ENCODE results near the gene B3GNT4. TPM values are rescaled to one million over a fixed set of nuclear protein-coding genes. Genes with fewer than 3 reads are reported as not detected.
A peak's percentile ranks its signal among the peaks of the same experiment; 100 is the strongest.

Gene B3GNT4
- total RNA-seq, 1 donor from 2014 or later = 0.51 TPM

GRCh38 chr12:122184517-122184916 lies 19.0 kb upstream of the B3GNT4 start:
- Mint-ChIP-seq H3K4me1 (peaks cover 3% of the 10 kb centered on the region), H3K4me3 (peak overlapping the region; percentile 70), H3K27ac (no peak overlapping the region), H3K9me3 (no peaks in the 10 kb centered on the region), H3K27me3 (ENCODE audit: low read depth) (no peaks in the 10 kb centered on the region), H3K36me3 (no peaks in the 10 kb centered on the region)
- TF ChIP-seq CTCF (IDR thresholded peaks at IDR 0.05; ENCODE audit: unreplicated experiment) = no peak
- DNase-seq (ENCODE audit: low spot score in 2 of 2, unreplicated experiment in 2 of 2) = no peak

GRCh38 chr12:122185079-122185478 lies 18.4 kb upstream of the B3GNT4 start:
- Mint-ChIP-seq H3K4me3 (no peak overlapping the region), H3K27ac (no peak overlapping the region), H3K36me3 (no peaks in the 10 kb centered on the region), H3K9me3 (no peaks in the 10 kb centered on the region), H3K4me1 (peaks cover 3% of the 10 kb centered on the region), H3K27me3 (ENCODE audit: low read depth) (no peaks in the 10 kb centered on the region)
- DNase-seq (ENCODE audit: low spot score in 2 of 2, unreplicated experiment in 2 of 2) = no peak
- no peak for TF ChIP-seq CTCF (IDR thresholded peaks at IDR 0.05; ENCODE audit: unreplicated experiment)

- no peak overlapping the region for H3K27ac Mint-ChIP-seq
- H3K27me3 Mint-ChIP-seq (ENCODE audit: low read depth) = no peaks in the 10 kb centered on the region
- H3K4me3 Mint-ChIP-seq = no peak overlapping the region
- peaks cover 3% of the 10 kb centered on the region for H3K4me1 Mint-ChIP-seq
- no peak for DNase-seq (ENCODE audit: low spot score in 2 of 2, unreplicated experiment in 2 of 2)
- no peak for TF ChIP-seq CTCF (IDR thresholded peaks at IDR 0.05; ENCODE audit: unreplicated experiment)
- no peaks in the 10 kb centered on the region for H3K36me3 Mint-ChIP-seq
- no peaks in the 10 kb centered on the region for H3K9me3 Mint-ChIP-seq
Observed at GRCh38 chr12:122185494-122186082, 17.9 kb upstream of the B3GNT4 start.

- H3K4me1 Mint-ChIP-seq = peaks cover 3% of the 10 kb centered on the region
- no peak overlapping the region for H3K4me3 Mint-ChIP-seq
- no peaks in the 10 kb centered on the region for H3K36me3 Mint-ChIP-seq
- H3K27ac Mint-ChIP-seq = no peak overlapping the region
- TF ChIP-seq CTCF (IDR thresholded peaks at IDR 0.05; ENCODE audit: unreplicated experiment) = no peak
- no peaks in the 10 kb centered on the region for H3K9me3 Mint-ChIP-seq
- DNase-seq (ENCODE audit: low spot score in 2 of 2, unreplicated experiment in 2 of 2) = no peak
- peaks cover 2% of the 10 kb centered on the region for H3K27me3 Mint-ChIP-seq (ENCODE audit: low read depth)
Observed at GRCh38 chr12:122187466-122187865, 16.0 kb upstream of the B3GNT4 start.

GRCh38 chr12:122189626-122190475 lies 13.7 kb upstream of the B3GNT4 start:
- H3K4me1 Mint-ChIP-seq = no peaks in the 10 kb centered on the region
- DNase-seq (ENCODE audit: low spot score in 2 of 2, unreplicated experiment in 2 of 2) = no peak
- H3K4me3 Mint-ChIP-seq = no peak overlapping the region
- no peak for TF ChIP-seq CTCF (IDR thresholded peaks at IDR 0.05; ENCODE audit: unreplicated experiment)
- peaks cover 3% of the 10 kb centered on the region for H3K9me3 Mint-ChIP-seq
- no peaks in the 10 kb centered on the region for H3K36me3 Mint-ChIP-seq
- H3K27me3 Mint-ChIP-seq (ENCODE audit: low read depth) = peaks cover 6% of the 10 kb centered on the region
- H3K27ac Mint-ChIP-seq = no peak overlapping the region

All from mesothelial cell of epicardium (in vitro differentiated cells).